CD4-positive, alpha-beta T cell treated with Interferon gamma for 1 hour (primary cell): Measurements from ENCODE around the gene DNAJC25.
"Not testable (repeated sequence)": the region's sequence is repeated elsewhere in the genome, so short reads cannot be mapped to it uniquely, and the experiment has no call there.

Source experiments
- DNase-seq: peaks from one replicate; pipeline ENCODE4 v3.0.0-alpha.2; 2020

The DNAJC25 gene

GRCh38 chr9:111631214-111631971, at the start of gene DNAJC25:
Gene DNAJC25, plus strand, starts transcription at chr9:111631334. Its CDS starts 74 bp downstream, at chr9:111631408.
- peak; percentile 99 for DNase-seq

DNA sequence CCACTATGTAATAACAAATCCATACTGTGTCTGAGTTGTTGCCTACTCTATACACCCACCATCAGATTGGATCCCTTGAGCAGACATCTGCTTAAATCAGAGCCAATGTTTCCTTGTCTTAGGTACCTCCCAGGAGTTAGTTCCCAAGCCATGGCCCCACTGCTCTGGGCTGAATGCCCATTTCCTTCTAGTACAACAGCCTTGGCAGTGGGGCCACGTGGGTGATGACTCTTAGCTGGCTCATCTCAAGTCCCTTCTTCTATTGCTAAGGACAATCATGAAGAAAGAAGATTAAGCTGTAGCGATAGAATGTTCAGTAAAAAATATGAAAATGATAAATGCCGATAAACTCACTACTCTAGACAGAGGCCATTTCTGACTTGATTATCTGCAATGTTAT, 48.2 kb upstream of the DNAJC25 start:
- DNase-seq: no peak

DNA sequence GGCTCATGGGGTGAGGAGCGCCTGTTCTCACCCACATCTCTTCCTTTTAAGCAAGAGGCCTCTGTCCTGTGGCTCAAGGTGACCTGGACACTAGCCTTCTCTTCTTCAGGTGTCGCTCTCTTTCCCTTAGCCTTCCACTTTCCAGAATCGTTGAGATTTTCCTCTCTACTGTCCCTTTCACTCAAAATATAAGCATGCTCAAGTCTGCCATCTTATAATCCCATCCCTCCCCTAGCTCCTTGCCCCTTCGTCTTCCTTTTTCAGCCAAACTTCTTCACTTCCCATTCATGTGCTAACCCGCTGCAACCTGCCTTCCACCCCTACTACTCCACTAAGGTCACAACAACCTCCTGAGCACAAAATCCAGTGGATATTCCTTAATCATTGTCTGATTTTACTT, 44.8 kb upstream of the DNAJC25 start:
- no peak for DNase-seq

DNA sequence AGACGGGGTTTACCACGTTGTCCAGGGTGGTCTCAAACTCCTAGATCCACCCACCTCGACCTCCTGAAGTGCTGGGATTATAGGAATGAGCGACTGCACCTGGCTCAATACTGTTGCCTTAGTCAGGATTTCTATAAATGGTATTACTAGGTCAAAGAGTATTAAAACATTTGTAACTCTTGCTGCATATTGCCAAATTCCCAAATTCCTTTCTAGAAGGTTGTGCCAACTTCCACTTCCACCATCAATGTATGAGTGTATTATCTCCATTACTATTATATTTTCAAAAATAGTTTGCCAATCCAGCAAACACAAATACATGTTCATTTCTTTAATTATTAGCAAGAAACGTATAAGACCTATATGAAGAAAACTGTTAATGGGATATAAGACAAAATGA, 42.3 kb upstream of the DNAJC25 start:
- no peak for DNase-seq

GRCh38 chr9:111597852-111598732, 33.0 kb upstream of the DNAJC25 start:
- DNase-seq: peak; percentile 59

- no peak for DNase-seq
Observed at GRCh38 chr9:111598733-111599091, 32.4 kb upstream of the DNAJC25 start.

DNA sequence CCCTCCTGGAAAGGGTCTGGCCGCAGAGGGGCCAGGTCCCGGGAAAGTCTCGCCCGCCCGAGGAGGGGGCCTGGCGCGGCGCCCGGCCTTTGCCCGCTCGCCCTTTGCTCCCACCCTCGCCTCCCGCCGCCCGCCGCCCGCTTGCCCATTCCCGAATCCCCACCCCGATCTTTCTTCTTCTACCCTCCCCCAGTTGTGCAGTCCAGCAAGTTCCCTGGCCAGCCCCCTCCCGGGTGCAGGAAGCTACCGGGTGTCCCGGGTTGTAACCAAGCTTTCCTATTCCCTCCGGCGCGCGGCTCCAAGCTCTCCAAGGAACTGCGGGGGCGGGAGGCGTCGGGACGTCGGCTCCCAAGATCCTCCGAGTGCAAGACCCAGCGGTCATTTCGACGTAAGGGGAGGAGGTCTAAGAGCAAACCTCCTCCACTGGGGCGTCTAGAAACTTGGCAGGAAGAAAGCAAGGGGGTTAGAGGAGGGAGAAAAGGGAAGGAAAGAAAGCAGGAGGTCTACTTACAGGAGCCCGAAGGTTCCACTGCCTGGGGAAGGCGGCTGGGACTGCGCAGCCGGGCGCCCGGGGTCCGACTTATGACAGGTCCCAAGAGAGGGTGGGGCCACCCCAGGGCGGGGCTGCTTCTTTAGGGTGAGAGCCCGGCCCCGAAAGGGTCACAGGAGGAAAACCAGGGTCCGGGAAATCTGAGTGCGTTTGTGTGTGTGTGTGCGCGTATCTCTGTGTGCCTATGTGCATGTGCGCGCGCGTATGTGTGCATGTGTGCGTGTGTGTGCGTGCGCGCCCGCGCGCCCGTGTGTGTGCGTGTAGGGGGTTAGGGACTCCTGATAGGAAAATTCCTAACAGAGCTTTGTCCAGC, 31.8 kb upstream of the DNAJC25 start, which contains the start of gene PTGR1:
TSS of gene PTGR1 (minus strand) at position 556 of the 863 bp plus-strand sequence. CDS start 2,225 bp downstream, outside the sequence.
- DNase-seq: no peak

DNA sequence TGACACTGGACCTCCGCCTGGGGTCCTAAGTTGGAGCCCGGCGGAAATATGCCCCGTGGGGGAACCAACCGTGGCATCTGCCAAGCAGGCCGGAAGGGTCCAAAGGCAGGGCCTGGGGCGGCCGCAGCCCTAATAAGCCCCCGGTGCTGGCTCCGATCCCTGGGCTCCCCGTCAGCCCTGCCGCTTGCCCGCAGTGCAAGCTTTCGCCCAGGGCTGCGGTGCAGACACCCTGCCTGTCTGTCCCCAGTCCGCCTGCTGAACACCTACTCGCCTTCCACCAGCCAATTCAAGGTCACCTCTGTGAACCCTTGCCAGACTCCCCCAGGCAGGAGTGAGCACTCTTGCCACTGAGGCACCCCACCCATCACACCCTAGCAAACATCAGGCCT, 31.2 kb upstream of the DNAJC25 start:
- DNase-seq: no peak

DNA sequence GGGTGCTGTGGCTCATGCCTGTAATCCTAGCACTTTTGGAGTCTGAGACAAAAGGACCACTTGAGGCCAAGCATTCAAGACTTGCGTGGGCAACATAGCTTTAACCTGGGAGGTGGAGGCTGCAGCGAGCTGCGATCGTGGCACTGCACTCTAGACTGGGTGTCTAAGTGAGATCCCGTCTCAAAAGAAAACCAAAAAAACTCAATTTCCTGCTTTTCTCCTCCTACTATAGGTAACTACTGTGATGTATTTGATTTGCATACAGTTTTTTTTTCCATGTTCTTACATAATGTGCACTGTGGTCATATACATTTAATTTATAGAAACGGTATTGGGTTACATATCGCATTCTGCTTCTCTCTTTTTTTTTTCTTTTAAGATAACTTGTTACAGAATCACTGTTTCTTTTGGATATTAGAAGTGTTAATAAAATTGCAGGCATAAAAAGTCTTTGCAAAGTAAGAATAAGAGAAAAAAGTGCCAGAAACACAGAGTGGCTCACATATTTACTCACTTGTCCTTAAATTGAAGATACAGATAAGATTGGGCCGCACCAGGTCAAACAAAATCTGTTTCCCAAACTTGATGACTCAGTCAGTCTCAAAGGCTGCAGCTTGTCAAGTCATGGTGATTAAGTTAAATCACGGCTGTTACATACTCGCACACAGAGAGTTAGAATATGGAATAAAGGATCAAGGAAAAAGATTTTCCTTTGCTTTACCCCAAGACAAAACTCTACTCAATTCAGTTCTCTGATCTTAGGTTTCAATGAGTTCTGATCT, 29.7 kb upstream of the DNAJC25 start:
- no peak for DNase-seq

GRCh38 chr9:111603041-111603440, 28.1 kb upstream of the DNAJC25 start:
- DNase-seq: no peak

DNA sequence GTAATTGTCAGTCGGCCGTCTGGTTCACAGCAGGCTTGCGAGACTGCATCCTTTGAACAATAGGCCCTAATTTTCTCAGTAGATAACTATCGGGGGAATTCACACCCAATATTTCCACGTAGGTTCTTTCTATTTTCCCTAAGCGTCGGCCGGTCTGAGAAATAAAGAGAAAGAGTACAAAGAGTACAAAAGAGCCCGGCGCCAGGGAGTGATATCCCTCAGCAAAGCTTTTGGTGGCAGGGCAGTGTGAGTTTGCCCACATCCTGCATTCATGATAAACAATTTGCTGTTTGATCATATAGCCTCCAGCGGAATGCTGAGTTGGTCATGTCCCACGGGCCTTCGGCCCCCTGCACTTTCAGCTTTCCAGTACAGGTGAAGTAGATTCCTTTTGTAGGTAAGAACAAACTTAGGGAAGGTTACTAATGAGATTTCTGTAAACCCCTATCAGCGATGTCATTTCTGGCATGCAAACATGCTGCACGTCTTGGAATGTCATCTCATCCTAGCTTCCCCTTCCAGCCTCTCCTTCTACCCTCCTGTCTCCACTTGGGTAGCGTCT, 27.0 kb upstream of the DNAJC25 start:
- no peak for DNase-seq

GRCh38 chr9:111605041-111605559, 26.0 kb upstream of the DNAJC25 start:
- DNase-seq: no peak

DNA sequence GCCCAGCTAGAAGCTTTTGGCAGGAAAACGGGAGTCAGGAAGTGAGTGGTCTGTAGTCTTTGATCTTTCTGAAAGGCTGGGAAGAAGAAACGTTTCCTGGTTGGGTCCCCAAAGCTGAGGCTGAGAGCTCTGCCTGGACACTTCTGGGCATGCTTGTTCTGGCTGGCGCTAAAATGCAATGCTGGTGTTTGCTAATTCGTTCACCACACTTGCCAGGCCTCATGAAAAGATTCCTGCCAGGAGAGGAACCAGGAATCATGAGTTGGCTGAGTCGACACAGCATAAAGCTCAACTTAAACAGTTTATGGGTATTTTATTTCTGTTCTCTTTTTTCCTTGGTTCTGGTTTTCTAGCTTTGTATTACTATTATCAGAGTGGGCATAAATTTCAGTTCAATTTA, 21.0 kb upstream of the DNAJC25 start:
- no peak for DNase-seq

- no peak for DNase-seq
Observed at GRCh38 chr9:111610845-111611244, 20.3 kb upstream of the DNAJC25 start.

DNA sequence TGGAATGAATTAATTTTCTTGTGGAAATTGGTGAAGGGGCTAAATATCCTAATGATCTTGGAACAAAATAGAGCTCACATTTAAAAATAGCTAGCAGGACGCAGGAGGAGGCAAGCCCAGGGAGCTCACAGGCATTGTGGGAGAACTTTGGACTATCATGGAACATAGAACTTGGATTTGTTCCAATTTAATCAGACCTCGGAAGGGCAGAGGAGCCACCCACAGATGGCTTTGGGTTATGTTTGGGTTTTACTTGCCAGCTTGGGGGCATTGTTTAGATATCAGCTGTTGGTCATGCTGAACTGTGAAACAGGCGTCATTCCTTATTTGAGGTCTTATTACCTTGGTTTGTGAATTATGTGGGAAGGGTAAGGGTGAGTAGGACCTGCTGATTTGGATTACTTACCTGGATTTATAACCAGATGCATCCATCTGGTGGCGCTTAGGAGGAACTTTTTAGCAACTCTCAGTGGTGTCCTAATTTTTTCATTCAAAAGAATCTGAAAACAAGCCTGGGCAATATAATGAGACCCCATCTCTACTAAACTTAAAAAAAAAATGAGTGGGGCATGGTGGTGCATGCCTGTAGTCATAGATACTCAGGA, 17.6 kb upstream of the DNAJC25 start:
- DNase-seq: no peak

- no peak for DNase-seq
Observed at GRCh38 chr9:111615928-111616327, 15.2 kb upstream of the DNAJC25 start.

DNA sequence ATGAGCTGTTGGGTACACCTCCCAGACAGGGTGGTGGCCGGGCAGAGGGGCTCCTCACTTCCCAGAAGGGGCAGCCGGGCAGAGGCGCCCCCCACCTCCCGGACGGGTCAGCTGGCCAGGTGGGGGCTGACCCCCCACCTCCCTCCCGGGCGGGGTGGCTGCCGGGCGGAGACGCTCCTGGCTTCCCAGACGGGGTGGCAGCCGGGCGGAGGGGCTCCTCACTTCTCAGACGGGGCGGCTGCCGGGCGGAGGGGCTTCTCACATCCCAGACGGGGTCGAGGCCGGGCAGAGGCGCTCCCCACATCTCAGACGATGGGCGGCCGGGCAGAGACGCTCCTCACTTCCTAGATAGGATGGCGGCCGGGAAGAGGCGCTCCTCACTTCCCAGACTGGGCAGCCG, 13.8 kb upstream of the DNAJC25 start:
- not testable (repeated sequence) for DNase-seq

GRCh38 chr9:111621895-111622480, 9.1 kb upstream of the DNAJC25 start:
- no peak for DNase-seq

DNA sequence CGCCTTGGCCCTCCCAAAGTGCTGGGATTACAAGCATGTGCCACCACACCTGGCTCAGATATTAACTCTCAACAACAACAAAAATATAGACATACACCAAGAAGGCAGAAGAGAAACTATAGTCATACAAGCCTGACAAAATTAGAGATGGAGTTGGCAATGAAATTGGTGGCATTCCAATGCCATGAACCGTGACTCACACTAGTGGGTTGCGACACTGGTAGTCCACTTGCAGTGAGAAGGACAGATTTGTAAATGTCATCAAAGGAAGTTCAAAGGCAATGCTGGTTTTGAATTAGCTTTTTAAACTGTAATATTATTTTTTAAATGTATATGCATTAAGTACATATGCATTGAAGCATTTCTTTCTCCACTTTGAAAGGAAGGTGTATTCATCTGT, 8.5 kb upstream of the DNAJC25 start:
- DNase-seq: peak; percentile 29

DNA sequence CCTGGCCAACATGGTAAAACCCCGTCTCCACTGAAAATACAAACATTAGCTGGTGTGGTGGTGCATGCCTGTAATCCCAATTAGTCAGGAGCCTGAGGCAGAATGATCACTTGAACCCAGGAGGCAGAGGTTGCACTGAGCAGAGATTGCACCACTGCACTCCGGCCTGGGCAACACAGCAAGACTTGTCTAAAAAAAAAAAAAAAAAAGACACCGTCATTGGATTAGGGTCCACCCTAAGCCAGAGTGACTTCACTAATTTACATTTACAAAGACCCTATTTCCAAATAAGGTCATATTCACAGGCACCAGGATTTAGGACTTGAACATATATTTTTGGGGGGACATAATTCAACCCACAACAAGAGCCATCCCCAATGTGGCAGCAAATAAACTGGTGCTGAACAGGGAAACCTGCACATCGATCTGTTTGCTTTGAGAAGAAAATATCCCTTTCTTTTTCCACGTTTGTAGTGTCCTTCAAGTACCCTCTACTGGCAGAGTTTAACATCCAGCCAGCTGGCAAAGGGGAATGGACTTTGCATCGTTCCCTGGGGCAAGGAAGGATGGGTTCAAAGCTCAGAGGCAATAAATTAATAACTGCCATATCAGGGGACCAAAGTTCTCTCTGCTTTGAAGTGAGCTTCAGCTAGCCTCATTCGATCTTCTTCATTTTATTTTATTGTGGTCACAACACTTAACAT, 3.7 kb upstream of the DNAJC25 start:
- no peak for DNase-seq
